HG03469 (cell line): ENCODE results near the gene INPP5A.

ENCODE experiments used
- ATAC-seq: cut with Tn5 transposase; IDR thresholded peaks from one replicate; pipeline ENCODE4 v1.9.1; 2021; ENCODE audit warnings: mild to moderate bottlenecking, moderate library complexity, moderate number of reproducible peaks; ENCODE audit not compliant: unreplicated experiment

INPP5A gene

GRCh38 chr10:132774181-132774901 lies 236.8 kb downstream of the INPP5A start:
- ATAC-seq: no peak

- no peak for ATAC-seq
These were observed 237.6 kb downstream of the INPP5A start for GRCh38 chr10:132774902-132775863.

DNA sequence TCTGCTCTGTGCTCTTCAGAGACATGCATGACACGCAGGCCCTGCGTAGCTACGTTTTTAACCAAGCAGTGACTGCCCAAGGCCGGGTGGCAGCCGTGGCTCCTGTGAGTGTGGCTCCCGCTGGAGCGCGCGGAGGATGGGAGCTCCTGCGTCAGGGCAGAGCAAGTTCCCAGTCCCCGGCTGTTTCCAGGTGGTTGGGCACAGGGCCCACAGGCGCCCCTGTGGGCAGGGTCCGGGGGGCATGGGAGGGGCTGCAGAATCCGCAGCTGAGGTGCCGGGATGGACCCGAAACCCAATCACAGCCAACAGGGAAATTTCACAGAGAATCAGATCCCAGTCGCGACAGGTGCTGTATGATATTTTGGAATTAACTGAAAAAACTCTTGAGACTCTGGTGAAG lies 238.6 kb downstream of the INPP5A start:
- ATAC-seq: no peak

- no peak for ATAC-seq
These were observed 239.2 kb downstream of the INPP5A start for GRCh38 chr10:132776821-132777220.

GRCh38 chr10:132777441-132777840 lies 239.9 kb downstream of the INPP5A start:
- ATAC-seq: no peak

- ATAC-seq: no peak
These were observed 242.1 kb downstream of the INPP5A start for GRCh38 chr10:132779549-132780294.

DNA sequence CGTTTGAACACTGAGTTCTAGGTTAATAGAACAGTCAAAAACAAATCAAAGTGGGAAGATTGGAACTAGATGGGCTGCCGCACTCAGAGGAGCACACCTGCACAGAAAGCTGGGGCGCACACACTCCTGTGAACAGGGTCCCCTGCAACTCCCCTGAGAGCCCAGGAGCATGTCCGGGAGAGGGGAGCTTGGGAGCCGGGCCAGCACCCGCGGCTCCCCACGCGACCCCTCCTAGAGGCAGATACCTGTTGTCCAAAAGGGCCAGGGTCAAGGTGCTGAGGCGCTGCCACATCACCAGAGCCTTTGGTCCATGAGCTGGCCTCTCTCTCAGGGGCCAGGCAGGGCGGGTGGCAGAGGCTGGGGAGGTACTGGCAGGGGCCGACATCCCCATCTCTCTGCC lies 242.8 kb downstream of the INPP5A start:
- no peak for ATAC-seq

DNA sequence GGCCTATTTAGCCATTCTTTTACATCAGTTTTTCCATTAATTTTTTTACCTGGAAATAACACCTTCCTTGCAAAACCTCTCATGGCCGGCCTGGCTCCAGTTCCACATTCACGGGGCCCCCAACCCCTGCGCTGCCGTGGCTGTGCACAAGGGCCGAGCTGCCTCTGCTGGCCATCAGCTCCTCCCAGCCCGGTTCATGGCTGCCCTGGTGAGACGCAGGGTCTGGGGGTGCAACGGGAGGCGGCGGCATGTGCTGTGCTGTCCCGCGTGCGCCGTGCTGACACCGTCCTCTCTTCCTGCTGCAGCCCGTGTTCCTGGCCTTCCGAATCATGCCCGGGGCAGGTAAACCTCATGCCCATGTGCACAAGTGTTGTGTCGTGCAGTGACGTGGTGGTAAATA lies 244.0 kb downstream of the INPP5A start:
- ATAC-seq: no peak

DNA sequence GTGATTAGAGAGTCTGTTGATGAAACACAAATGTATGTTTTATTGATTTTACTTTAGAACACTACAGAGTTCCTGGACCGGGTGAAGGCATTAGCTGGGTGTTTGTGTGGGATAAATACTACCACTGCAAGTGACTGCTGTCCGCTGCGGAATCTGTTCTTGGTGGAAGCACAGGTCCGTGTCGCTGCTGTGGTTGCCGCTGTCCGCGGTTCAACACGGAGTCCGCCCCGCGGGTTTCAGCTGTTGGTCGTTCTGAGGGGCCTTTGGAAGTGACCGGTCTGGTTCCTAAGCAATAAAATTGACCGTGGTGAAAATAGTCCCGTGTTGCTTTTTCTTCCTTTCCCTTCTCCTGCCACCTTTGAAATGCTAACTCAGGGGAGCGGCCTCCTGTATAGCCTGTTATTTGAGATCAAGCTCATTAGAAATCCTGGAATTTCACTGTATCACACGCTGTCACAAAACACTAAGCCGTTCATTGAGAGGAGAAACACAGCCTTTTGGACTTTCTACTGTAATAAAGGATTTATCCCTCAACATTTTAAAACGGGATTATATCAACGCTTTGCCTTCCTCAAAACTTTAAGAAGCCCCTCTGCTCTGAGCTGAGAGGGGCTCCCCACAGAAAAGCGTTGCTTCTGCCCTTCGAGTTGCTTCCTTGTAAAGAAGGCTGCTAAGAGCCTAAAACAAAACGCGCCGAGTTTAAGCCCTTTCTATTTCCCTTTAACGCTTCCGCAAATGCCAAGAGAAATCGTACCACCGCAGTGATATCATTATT lies 245.8 kb downstream of the INPP5A start:
- ATAC-seq: no peak

GRCh38 chr10:132783940-132784865 lies 246.6 kb downstream of the INPP5A start:
- ATAC-seq: no peak

- no peak for ATAC-seq
These were observed 247.5 kb downstream of the INPP5A start for GRCh38 chr10:132784866-132785722.

- ATAC-seq: no peak
These were observed 248.3 kb downstream of the INPP5A start, which contains the start of gene NKX6-2 for GRCh38 chr10:132785723-132786475. NKX6-2 (minus strand) TSS chr10:132786147; CDS start chr10:132785948, 199 bp downstream.

GRCh38 chr10:132786476-132786883 lies 248.9 kb downstream of the INPP5A start:
- no peak for ATAC-seq

GRCh38 chr10:132786884-132787494 lies 249.4 kb downstream of the INPP5A start:
- ATAC-seq: no peak

DNA sequence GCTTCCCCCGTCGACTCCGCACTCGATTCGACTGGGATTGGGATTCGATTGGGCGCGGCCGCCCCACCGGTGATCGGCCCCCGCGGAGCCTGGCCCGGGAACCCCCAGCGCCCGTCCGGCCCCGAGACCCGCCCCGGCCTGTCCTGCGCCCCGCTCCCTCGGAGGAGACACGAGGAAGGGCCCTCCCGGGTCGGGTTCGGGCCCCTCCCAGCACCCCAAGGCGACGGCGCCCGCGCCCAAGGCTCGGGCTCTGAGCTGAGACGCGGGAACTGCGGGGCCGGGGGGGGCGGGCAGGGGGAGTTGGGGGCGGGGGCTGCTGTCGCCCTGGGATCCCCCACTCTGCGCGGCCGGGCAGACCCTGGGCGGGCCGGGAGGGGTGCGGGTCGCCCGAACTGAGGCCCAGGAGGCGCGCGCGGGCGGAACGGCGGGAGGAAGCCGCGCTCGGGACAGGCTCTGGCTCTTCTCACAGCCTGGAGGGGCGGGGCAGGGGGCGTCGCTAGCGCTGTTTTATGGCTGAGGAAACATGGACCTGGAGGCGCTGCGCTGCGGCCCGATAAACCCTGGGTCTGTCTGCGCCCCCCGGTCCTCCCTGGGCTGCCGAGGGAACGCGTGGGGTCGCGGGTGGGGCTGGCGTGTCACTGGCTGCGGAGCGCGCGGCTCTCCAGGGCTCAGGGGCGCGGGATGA lies 250.1 kb downstream of the INPP5A start:
- ATAC-seq: no peak

GRCh38 chr10:132788180-132788830 lies 250.7 kb downstream of the INPP5A start:
- no peak for ATAC-seq
